ENCODE results near the gene ABCD1. TPM values are rescaled to one million over a fixed set of nuclear protein-coding genes. Genes with fewer than 3 reads are reported as not detected.
"Not testable (repeated sequence)": the region's sequence is repeated elsewhere in the genome, so short reads cannot be mapped to it uniquely, and the experiment has no call there.

ABCD1 gene
- total RNA-seq, 2 donors from 2014 or later: 14.7 to 17.7 TPM

DNA sequence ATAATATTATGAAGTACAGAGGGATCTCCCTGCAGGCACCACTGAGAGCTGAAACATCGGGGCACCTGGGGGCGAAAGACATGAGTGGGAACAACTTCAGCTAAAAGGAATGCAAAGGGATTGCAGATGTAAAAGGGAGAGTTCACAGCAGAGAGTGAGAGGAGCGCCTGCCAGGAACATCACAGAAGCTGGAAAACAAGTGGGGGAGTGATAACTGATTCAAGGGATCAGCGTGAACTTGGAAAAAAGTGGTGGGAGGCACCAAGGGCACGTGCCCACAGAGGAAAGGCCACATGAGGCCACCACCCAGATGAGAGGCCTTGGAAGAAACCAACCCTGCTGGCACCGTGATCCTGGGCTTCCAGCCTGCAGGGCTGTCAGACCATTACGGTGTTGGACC lies 24.4 kb downstream of the ABCD1 start:
- not testable (repeated sequence) for H3K36me3 Mint-ChIP-seq (ENCODE audit: low read depth); H3K9me3 ChIP-seq (ENCODE audit: control insufficient read depth, low read length, poor library complexity, severe bottlenecking); DNase-seq; ATAC-seq; H3K27me3 Mint-ChIP-seq; H3K4me1 Mint-ChIP-seq; H3K4me3 Mint-ChIP-seq; H3K27ac Mint-ChIP-seq

GRCh38 chrX:153750127-153750774 lies 25.6 kb downstream of the ABCD1 start:
- no peak overlapping the region for H3K4me3 Mint-ChIP-seq
- no peak overlapping the region for H3K27ac Mint-ChIP-seq
- H3K9me3 ChIP-seq (ENCODE audit: control insufficient read depth, low read length, poor library complexity, severe bottlenecking): no peaks in the 10 kb centered on the region
- no peaks in the 10 kb centered on the region for H3K36me3 Mint-ChIP-seq (ENCODE audit: low read depth)
- no peaks in the 10 kb centered on the region for H3K27me3 Mint-ChIP-seq
- DNase-seq (no peak), ATAC-seq (no peak)
- H3K4me1 Mint-ChIP-seq: no peaks in the 10 kb centered on the region

DNA sequence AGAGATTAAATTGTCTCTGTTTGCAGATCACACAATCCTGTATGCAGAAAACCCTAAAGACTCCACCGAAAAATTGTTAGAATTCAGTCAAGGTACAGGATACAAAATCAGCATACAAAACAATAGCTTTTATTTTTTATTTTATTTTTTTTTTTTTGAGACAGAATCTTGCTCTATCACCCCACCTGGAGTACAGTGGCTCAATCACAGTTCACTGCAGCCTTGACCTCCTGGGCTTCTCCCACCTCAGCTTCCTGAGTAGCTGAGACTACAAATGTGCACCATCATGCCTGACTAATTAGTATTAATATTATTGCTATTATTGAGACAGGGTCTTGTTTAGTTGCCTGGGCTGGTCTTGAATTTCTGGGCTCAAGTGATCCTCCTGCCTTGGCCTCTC lies 30.5 kb downstream of the ABCD1 start:
- Mint-ChIP-seq H3K4me1 (peaks cover 2% of the 10 kb centered on the region), H3K4me3 (no peak overlapping the region), H3K36me3 (ENCODE audit: low read depth) (no peaks in the 10 kb centered on the region), H3K27me3 (no peaks in the 10 kb centered on the region), H3K27ac (no peak overlapping the region)
- DNase-seq (no peak), ATAC-seq (no peak)
- H3K9me3 ChIP-seq (ENCODE audit: control insufficient read depth, low read length, poor library complexity, severe bottlenecking): no peaks in the 10 kb centered on the region

- H3K9me3 ChIP-seq (ENCODE audit: control insufficient read depth, low read length, poor library complexity, severe bottlenecking): no peaks in the 10 kb centered on the region
- Mint-ChIP-seq H3K4me3 (no peak overlapping the region), H3K4me1 (peaks cover 2% of the 10 kb centered on the region), H3K36me3 (ENCODE audit: low read depth) (no peaks in the 10 kb centered on the region), H3K27me3 (no peaks in the 10 kb centered on the region), H3K27ac (no peak overlapping the region)
- no peak for ATAC-seq
- no peak for DNase-seq
Measured at GRCh38 chrX:153761863-153762262, 37.2 kb downstream of the ABCD1 start.

DNA sequence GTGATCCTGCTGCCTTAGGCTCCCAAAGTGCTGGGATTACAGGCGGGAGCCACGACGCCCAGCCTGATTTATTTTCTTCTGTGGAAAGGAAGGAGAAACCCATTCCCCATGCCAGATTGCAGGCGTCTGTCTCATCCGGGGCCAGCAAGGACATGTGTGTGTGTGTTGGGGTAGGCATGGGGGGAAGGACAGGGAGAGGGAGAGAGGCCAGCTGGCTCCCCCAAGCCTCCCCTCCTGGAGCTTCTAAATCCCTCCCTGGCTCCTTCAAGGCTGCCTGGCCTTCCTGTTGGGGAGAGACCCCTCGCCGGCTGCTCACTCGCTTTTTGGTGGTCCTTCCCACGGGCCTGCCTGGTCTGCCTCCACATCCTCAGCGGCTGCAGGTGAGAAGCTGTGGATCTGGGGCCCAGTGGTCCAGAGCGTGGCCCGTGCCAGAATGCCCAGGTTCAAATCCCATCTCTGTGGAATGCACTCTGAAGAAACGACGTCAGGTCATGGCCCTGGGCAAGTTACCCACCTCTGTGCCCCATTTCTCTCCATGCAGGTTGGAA lies 38.0 kb downstream of the ABCD1 start:
- Mint-ChIP-seq H3K27me3 (no peaks in the 10 kb centered on the region), H3K4me3 (no peak overlapping the region), H3K36me3 (ENCODE audit: low read depth) (no peaks in the 10 kb centered on the region), H3K4me1 (peaks cover 2% of the 10 kb centered on the region), H3K27ac (no peak overlapping the region)
- no peak for ATAC-seq
- no peaks in the 10 kb centered on the region for H3K9me3 ChIP-seq (ENCODE audit: control insufficient read depth, low read length, poor library complexity, severe bottlenecking)
- no peak for DNase-seq

DNA sequence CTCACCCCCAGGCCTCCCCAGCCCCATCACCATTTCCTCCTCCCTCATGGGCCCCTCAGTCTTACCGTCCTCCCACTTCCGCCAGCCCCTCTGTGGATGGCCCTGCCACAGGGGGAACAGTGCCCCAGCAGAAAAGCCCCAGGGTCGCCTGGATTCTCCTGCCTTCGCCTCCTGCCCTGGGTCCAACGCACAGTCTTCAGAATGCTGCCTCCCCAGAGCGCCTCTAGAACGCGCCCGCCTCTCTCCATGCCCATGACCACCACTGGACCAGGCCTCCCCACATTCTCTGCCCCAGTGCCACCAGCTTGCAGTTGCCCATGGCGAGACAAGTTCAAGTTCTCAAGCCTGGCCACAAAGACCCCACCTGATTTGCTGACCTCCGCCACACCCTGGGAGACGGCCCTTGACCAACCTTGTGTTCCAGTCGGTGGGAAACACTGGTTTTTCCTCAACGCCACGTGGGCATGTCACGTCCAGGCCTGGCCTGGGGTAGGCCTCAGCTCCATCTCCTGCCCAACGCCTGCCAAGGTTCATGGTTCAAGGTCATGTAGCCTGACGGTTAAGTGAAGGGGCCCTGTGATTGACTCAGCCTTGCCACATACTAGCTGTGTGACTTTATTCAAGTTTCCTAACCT lies 38.8 kb downstream of the ABCD1 start:
- Mint-ChIP-seq H3K27me3 (no peaks in the 10 kb centered on the region), H3K4me3 (no peak overlapping the region), H3K36me3 (ENCODE audit: low read depth) (no peaks in the 10 kb centered on the region), H3K27ac (no peak overlapping the region), H3K4me1 (peaks cover 6% of the 10 kb centered on the region)
- H3K9me3 ChIP-seq (ENCODE audit: control insufficient read depth, low read length, poor library complexity, severe bottlenecking): no peaks in the 10 kb centered on the region
- ATAC-seq: no peak
- DNase-seq: no peak

DNA sequence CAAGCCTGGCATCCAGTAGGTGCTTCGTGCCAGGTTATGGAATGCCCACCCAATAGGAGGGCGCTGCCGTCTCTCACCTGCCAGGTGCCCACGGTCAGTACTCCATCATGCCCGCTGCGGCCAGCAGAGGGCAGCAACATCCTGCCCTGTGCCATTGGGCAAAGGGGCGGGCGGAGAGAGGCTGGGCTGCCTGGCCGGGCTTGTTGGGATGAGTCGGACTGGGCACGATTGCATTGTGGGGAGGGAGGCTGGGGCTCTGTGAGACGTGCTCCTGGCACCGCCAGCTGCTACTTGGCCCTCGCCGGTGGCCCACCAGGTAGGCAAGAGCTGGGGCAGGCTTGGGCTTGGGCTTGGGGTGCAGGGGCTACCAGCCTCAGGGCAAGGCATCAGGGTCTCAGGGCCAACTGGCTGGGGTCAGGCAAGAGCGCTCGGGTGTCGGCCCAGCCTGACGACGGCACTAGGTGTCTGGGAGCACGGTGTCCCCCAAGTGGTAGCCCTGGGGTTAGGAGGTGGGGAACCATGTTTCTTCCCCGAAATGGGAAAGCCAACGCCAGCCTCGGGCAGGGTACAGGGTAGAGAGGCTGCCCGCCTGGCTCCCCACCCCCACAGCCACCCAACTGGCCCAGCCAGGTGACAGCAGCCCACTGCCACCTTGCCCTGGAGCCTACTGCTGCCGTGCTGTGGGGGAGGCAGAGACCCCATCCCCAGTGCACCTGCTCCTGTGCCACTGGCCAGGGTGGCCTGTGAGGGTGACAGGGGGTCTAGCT lies 39.5 kb downstream of the ABCD1 start, which contains the start of gene PLXNB3:
TSS of gene PLXNB3 (plus strand) at position 261 of the 767 bp plus-strand sequence. CDS start 1,287 bp downstream, outside the sequence.
- Mint-ChIP-seq H3K27ac (no peak within 1 kb of the TSS), H3K4me1 (peaks cover 6% of the 10 kb centered on the region), H3K36me3 (ENCODE audit: low read depth) (no peaks in the 10 kb centered on the region), H3K27me3 (no peaks in the 10 kb centered on the region), H3K4me3 (no peak within 1 kb of the TSS)
- DNase-seq (peak; percentile 57 to 69 (median 60)), ATAC-seq (peak; percentile 94)
- no peaks in the 10 kb centered on the region for H3K9me3 ChIP-seq (ENCODE audit: control insufficient read depth, low read length, poor library complexity, severe bottlenecking)

DNA sequence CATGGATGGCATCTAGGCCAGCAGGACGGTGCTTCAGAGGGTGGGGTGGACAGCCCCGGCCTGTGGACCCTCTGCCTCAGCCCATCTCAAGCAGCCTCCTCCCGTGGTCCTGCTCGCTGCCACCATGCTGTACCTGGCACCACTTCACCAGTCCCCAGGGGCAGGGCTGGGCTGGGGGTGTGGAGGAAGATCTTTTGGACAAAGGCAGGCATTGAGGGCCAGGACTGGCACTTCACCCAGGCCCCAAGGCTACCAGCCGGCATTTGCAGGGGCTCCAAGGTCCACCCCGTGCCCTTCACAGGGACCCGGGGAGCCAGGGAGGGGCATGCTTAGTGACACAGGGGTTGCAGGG lies 40.1 kb downstream of the ABCD1 start:
- H3K9me3 ChIP-seq (ENCODE audit: control insufficient read depth, low read length, poor library complexity, severe bottlenecking): no peaks in the 10 kb centered on the region
- no peak for DNase-seq
- Mint-ChIP-seq H3K27me3 (no peaks in the 10 kb centered on the region), H3K36me3 (ENCODE audit: low read depth) (no peaks in the 10 kb centered on the region), H3K27ac (no peak overlapping the region), H3K4me1 (peaks cover 6% of the 10 kb centered on the region), H3K4me3 (no peak overlapping the region)
- no peak for ATAC-seq

- Mint-ChIP-seq H3K27ac (no peak overlapping the region), H3K4me1 (peaks cover 6% of the 10 kb centered on the region), H3K27me3 (no peaks in the 10 kb centered on the region), H3K36me3 (ENCODE audit: low read depth) (no peaks in the 10 kb centered on the region), H3K4me3 (no peak overlapping the region)
- DNase-seq: no peak
- ATAC-seq: no peak
- H3K9me3 ChIP-seq (ENCODE audit: control insufficient read depth, low read length, poor library complexity, severe bottlenecking): no peaks in the 10 kb centered on the region
Measured at GRCh38 chrX:153765138-153766079, 40.8 kb downstream of the ABCD1 start.

GRCh38 chrX:153766098-153766817 lies 41.6 kb downstream of the ABCD1 start:
- H3K27ac Mint-ChIP-seq: no peak overlapping the region
- H3K27me3 Mint-ChIP-seq: no peaks in the 10 kb centered on the region
- peak overlapping the region; percentile 41 for H3K4me3 Mint-ChIP-seq
- H3K4me1 Mint-ChIP-seq: peaks cover 6% of the 10 kb centered on the region
- ATAC-seq: no peak
- H3K36me3 Mint-ChIP-seq (ENCODE audit: low read depth): no peaks in the 10 kb centered on the region
- no peak for DNase-seq
- no peaks in the 10 kb centered on the region for H3K9me3 ChIP-seq (ENCODE audit: control insufficient read depth, low read length, poor library complexity, severe bottlenecking)

GRCh38 chrX:153766871-153767673 lies 42.4 kb downstream of the ABCD1 start:
- no peak overlapping the region for H3K27ac Mint-ChIP-seq
- DNase-seq (no peak), ATAC-seq (no peak)
- H3K9me3 ChIP-seq (ENCODE audit: control insufficient read depth, low read length, poor library complexity, severe bottlenecking): no peaks in the 10 kb centered on the region
- H3K4me3 Mint-ChIP-seq: no peak overlapping the region
- H3K36me3 Mint-ChIP-seq (ENCODE audit: low read depth): no peaks in the 10 kb centered on the region
- H3K27me3 Mint-ChIP-seq: no peaks in the 10 kb centered on the region
- H3K4me1 Mint-ChIP-seq: peaks cover 6% of the 10 kb centered on the region

GRCh38 chrX:153767674-153768055 lies 43.0 kb downstream of the ABCD1 start:
- Mint-ChIP-seq H3K4me3 (no peak overlapping the region), H3K27me3 (no peaks in the 10 kb centered on the region), H3K27ac (no peak overlapping the region), H3K36me3 (ENCODE audit: low read depth) (no peaks in the 10 kb centered on the region), H3K4me1 (peaks cover 6% of the 10 kb centered on the region)
- no peak for DNase-seq
- no peaks in the 10 kb centered on the region for H3K9me3 ChIP-seq (ENCODE audit: control insufficient read depth, low read length, poor library complexity, severe bottlenecking)
- no peak for ATAC-seq
